GM23248 (cell line): ENCODE data around the gene ZNF488. TPM values are rescaled to one million over a fixed set of nuclear protein-coding genes. Genes with fewer than 3 reads are reported as not detected.

ENCODE experiments used
- DNase-seq: peaks from one replicate; pipeline ENCODE4 v3.0.0-alpha.2; 2015
- H2AFZ ChIP-seq: fragments of 200-600 bp; sonication (generic); 2 replicates; pipeline ENCODE4 v1.6.1; 2016; ENCODE audit warnings: antibody characterized with exemption
- H3F3A ChIP-seq: fragments of 200-600 bp; sonication (generic); 2 replicates; pipeline ENCODE4 v1.6.1; 2016; ENCODE audit warnings: mild to moderate bottlenecking, antibody characterized with exemption, mixed run types; ENCODE audit not compliant: insufficient read depth
- H3K27ac ChIP-seq: fragments of 200-600 bp; sonication (generic); 2 replicates; pipeline ENCODE4 v1.5.1; 2016; ENCODE audit warnings: mild to moderate bottlenecking
- H3K27me3 ChIP-seq: fragments of 200-600 bp; sonication (generic); replicated peaks from 2 replicates; pipeline ENCODE4 v1.6.1; 2016; ENCODE audit warnings: mild to moderate bottlenecking; ENCODE audit not compliant: insufficient read depth
- H3K36me3 ChIP-seq: fragments of 200-600 bp; sonication (generic); 2 replicates; pipeline ENCODE4 v1.6.1; 2016; ENCODE audit warnings: low read depth, mild to moderate bottlenecking
- H3K4me1 ChIP-seq: fragments of 200-600 bp; sonication (generic); 2 replicates; pipeline ENCODE4 v1.6.1; 2016; ENCODE audit warnings: mild to moderate bottlenecking; ENCODE audit not compliant: insufficient read depth
- H3K4me2 ChIP-seq: fragments of 200-600 bp; sonication (generic); one replicate; pipeline ENCODE4 v1.6.1; 2016; ENCODE audit warnings: mild to moderate bottlenecking; ENCODE audit not compliant: unreplicated experiment
- H3K4me3 ChIP-seq: fragments of 200-600 bp; sonication (generic); 2 replicates; pipeline ENCODE4 v1.5.1; 2016; ENCODE audit warnings: mild to moderate bottlenecking
- H3K79me2 ChIP-seq: fragments of 200-600 bp; sonication (generic); 2 replicates; pipeline ENCODE4 v1.6.1; 2016; ENCODE audit warnings: mild to moderate bottlenecking; ENCODE audit not compliant: insufficient read depth
- H3K9ac ChIP-seq: fragments of 200-600 bp; sonication (generic); 2 replicates; pipeline ENCODE4 v1.6.1; 2016; ENCODE audit warnings: mild to moderate bottlenecking
- H3K9me2 ChIP-seq: fragments of 200-600 bp; sonication (generic); 2 replicates; pipeline ENCODE4 v1.6.1; 2016; ENCODE audit warnings: mixed run types, mild to moderate bottlenecking, moderate library complexity; ENCODE audit not compliant: insufficient read depth
- H3K9me3 ChIP-seq: fragments of 200-600 bp; sonication (generic); one replicate; pipeline ENCODE4 v1.6.1; 2017; ENCODE audit warnings: low read depth
- H4K20me1 ChIP-seq: fragments of 200-600 bp; sonication (generic); 2 replicates; pipeline ENCODE4 v1.6.0; 2016; ENCODE audit not compliant: insufficient read depth
- EZH2 ChIP-seq: fragments of 200-600 bp; sonication (generic); IDR thresholded peaks from 2 replicates; pipeline ENCODE4 v1.6.1; 2018; ENCODE audit warnings: antibody characterized with exemption, mild to moderate bottlenecking; ENCODE audit not compliant: insufficient read depth, poor library complexity, severe bottlenecking
- EZH2phosphoT487 ChIP-seq: fragments of 200-600 bp; sonication (generic); IDR thresholded peaks from 2 replicates; pipeline ENCODE4 v1.6.1; 2018; ENCODE audit warnings: antibody characterized with exemption, moderate library complexity, mild to moderate bottlenecking, low read depth; ENCODE audit not compliant: insufficient read depth
- WGBS, 2 experiments: methylation state at CpG; one replicate each; pipeline ENCODE4 v1.1.6; 2015 to 2017; ENCODE audit warnings: low lambda C conversion rate in 2 of 2, low coverage in 1 of 2; ENCODE audit errors: missing lambda C conversion rate in 2 of 2; 5-methylcytosine and 5-hydroxymethylcytosine counted together
- in situ Hi-C: fragments of 300-500 bp; cut with MboI; formaldehyde crosslinking; loops from 2 replicates; pipeline ENCODE4 v1.15.0; 2020
- polyA plus RNA-seq: library from polyadenylated mRNA; unstranded; fragments of >200 nt; fragmentation: Nextera tagmentation; extraction: Ambion mirVana; gene quantifications from 2 replicates; pipeline ENCODE4 v1.2.1, GENCODE V29; 2016
- total RNA-seq: library from RNA; depleted of rRNA; stranded (reverse); fragments of >200 nt; shearing (Covaris generic); gene quantifications from 2 replicates; pipeline ENCODE4 v1.2.3, GENCODE V29; 2014

Gene ZNF488
- total and polyA plus RNA-seq, 2 experiments from 2014 or later, result 0.11 TPM; not detected in 1

GRCh38 chr10:47381427-47382379, 2.4 kb downstream of the ZNF488 start:
- WGBS, 2 experiments, result 48 to 54% methylated on average over 9 of the region's 9 CpGs
- Histone ChIP-seq H3K27ac (no peak overlapping the region), H4K20me1 (no peaks in the 10 kb centered on the region), H3K79me2 (no peaks in the 10 kb centered on the region), H3K27me3 (peaks cover 57% of the 10 kb centered on the region), H3K4me3 (no peak overlapping the region), H3K9me2 (no peaks in the 10 kb centered on the region), H3K4me1 (no peaks in the 10 kb centered on the region), H3K36me3 (no peaks in the 10 kb centered on the region), H2AFZ (no peak overlapping the region), H3K9me3 (no peaks in the 10 kb centered on the region), H3K4me2 (no peak overlapping the region), H3K9ac (no peak overlapping the region), H3F3A (no peaks in the 10 kb centered on the region)
- in situ Hi-C loops, result loop anchor here (5.0 kb wide), 1 partner anchor 1099 kb away; no protein-coding TSS in a partner anchor
- no peak for DNase-seq
- TF ChIP-seq EZH2, result no peak
- TF ChIP-seq EZH2phosphoT487, result no peak

- Histone ChIP-seq H3K4me2 (no peak overlapping the region), H3K4me1 (no peaks in the 10 kb centered on the region), H2AFZ (no peak overlapping the region), H3K9me3 (no peaks in the 10 kb centered on the region), H3K9ac (no peak overlapping the region), H4K20me1 (no peaks in the 10 kb centered on the region), H3K27ac (no peak overlapping the region), H3K27me3 (peaks cover 63% of the 10 kb centered on the region), H3K4me3 (no peak overlapping the region), H3F3A (no peaks in the 10 kb centered on the region), H3K36me3 (no peaks in the 10 kb centered on the region), H3K79me2 (no peaks in the 10 kb centered on the region), H3K9me2 (no peaks in the 10 kb centered on the region)
- TF ChIP-seq EZH2, result no peak
- TF ChIP-seq EZH2phosphoT487, result no peak
- DNase-seq, result no peak
- 32 to 38% methylated on average over 1 of the region's 1 CpG for WGBS, 2 experiments
- in situ Hi-C loops, result loop anchor here (5.0 kb wide), 1 partner anchor 1099 kb away; no protein-coding TSS in a partner anchor
Measured at GRCh38 chr10:47381103-47381395, 3.0 kb downstream of the ZNF488 start.

GRCh38 chr10:47380341-47381102, 3.6 kb downstream of the ZNF488 start:
- no peak overlapping the region for H3K27ac ChIP-seq
- 47 to 51% methylated on average over 8 of the region's 8 CpGs for WGBS, 2 experiments
- peaks cover 68% of the 10 kb centered on the region for H3K27me3 ChIP-seq
- H3K9me2 ChIP-seq, result no peaks in the 10 kb centered on the region
- in situ Hi-C loops, result loop anchor here (5.0 kb wide), 1 partner anchor 1098 kb away; no protein-coding TSS in a partner anchor
- no peak for DNase-seq
- no peak overlapping the region for H2AFZ ChIP-seq
- no peaks in the 10 kb centered on the region for H3F3A ChIP-seq
- H3K4me3 ChIP-seq, result no peak overlapping the region
- no peaks in the 10 kb centered on the region for H3K36me3 ChIP-seq
- H3K9me3 ChIP-seq, result no peaks in the 10 kb centered on the region
- H3K4me2 ChIP-seq, result no peak overlapping the region
- H3K79me2 ChIP-seq, result no peaks in the 10 kb centered on the region
- no peaks in the 10 kb centered on the region for H4K20me1 ChIP-seq
- H3K4me1 ChIP-seq, result no peaks in the 10 kb centered on the region
- no peak overlapping the region for H3K9ac ChIP-seq
- TF ChIP-seq EZH2 (no peak), EZH2phosphoT487 (no peak)

- Histone ChIP-seq H3K27me3 (peaks cover 68% of the 10 kb centered on the region), H3F3A (no peaks in the 10 kb centered on the region), H4K20me1 (no peaks in the 10 kb centered on the region), H3K36me3 (no peaks in the 10 kb centered on the region), H3K4me3 (no peak overlapping the region), H2AFZ (no peak overlapping the region), H3K4me2 (no peak overlapping the region), H3K79me2 (no peaks in the 10 kb centered on the region), H3K9ac (no peak overlapping the region), H3K9me3 (no peaks in the 10 kb centered on the region), H3K9me2 (no peaks in the 10 kb centered on the region), H3K27ac (no peak overlapping the region), H3K4me1 (no peaks in the 10 kb centered on the region)
- no peak for TF ChIP-seq EZH2
- TF ChIP-seq EZH2phosphoT487, result no peak
- 51 to 53% methylated on average over 10 to 11 of the region's 11 CpGs for WGBS, 2 experiments
- DNase-seq, result no peak
- in situ Hi-C loops, result loop anchor here (5.0 kb wide), 1 partner anchor 1098 kb away; no protein-coding TSS in a partner anchor
Measured at GRCh38 chr10:47379901-47380300, 4.2 kb downstream of the ZNF488 start.
